Loucy (cell line): Measurements from ENCODE around the gene RWDD1.

Experiments
- H2AFZ ChIP-seq: fragments of 200-600 bp; sonication (generic); 2 replicates; pipeline ENCODE4 v1.6.0; 2016; ENCODE audit warnings: antibody characterized with exemption, mild to moderate bottlenecking, low read length, moderate library complexity
- H3F3A ChIP-seq: fragments of 200-600 bp; 2 replicates; pipeline ENCODE4 v1.6.0; 2016; ENCODE audit warnings: antibody characterized with exemption, low read depth, mild to moderate bottlenecking
- H3K27me3 ChIP-seq: fragments of 200-600 bp; sonication (generic); 2 replicates; pipeline ENCODE4 v1.6.1; 2014; ENCODE audit warnings: low read length, mild to moderate bottlenecking; ENCODE audit not compliant: insufficient read depth, poor library complexity, severe bottlenecking
- H3K36me3 ChIP-seq: fragments of 200-600 bp; sonication (generic); 2 replicates; pipeline ENCODE4 v1.6.1; 2016; ENCODE audit warnings: low read length; ENCODE audit not compliant: insufficient read depth
- H3K4me1 ChIP-seq: fragments of 200-600 bp; sonication (generic); 2 replicates; pipeline ENCODE4 v1.5.1; 2014; ENCODE audit warnings: low read length, mild to moderate bottlenecking; ENCODE audit not compliant: insufficient read depth, poor library complexity, severe bottlenecking
- H3K4me2 ChIP-seq: fragments of 200-600 bp; sonication (generic); 2 replicates; pipeline ENCODE4 v1.6.0; 2014; ENCODE audit warnings: antibody characterized with exemption, low read length, low read depth, mild to moderate bottlenecking; ENCODE audit not compliant: poor library complexity, severe bottlenecking
- H3K4me3 ChIP-seq: fragments of 200-600 bp; sonication (generic); 2 replicates; pipeline ENCODE4 v1.5.1; 2014; ENCODE audit warnings: low read length, mild to moderate bottlenecking, mixed read lengths; ENCODE audit not compliant: poor library complexity, severe bottlenecking
- H3K79me2 ChIP-seq: fragments of 200-600 bp; sonication (generic); 2 replicates; pipeline ENCODE4 v1.6.1; 2014; ENCODE audit warnings: low read length; ENCODE audit not compliant: insufficient read depth
- H3K9ac ChIP-seq: fragments of 200-600 bp; sonication (generic); 2 replicates; pipeline ENCODE4 v1.6.0; 2014; ENCODE audit warnings: mild to moderate bottlenecking, low read depth, low read length, moderate library complexity; ENCODE audit not compliant: poor library complexity, severe bottlenecking
- H3K9me2 ChIP-seq: fragments of 200-600 bp; sonication (generic); replicated peaks from 2 replicates; pipeline ENCODE4 v1.6.1; 2016; ENCODE audit warnings: low read depth, low read length, mixed read lengths
- H3K9me3 ChIP-seq: fragments of 200-600 bp; sonication (generic); 2 replicates; pipeline ENCODE4 v1.6.1; 2014; ENCODE audit warnings: mild to moderate bottlenecking, antibody characterized with exemption, low read length, low read depth; ENCODE audit not compliant: insufficient read depth
- H4K20me1 ChIP-seq: fragments of 200-600 bp; sonication (generic); 2 replicates; pipeline ENCODE4 v1.6.0; 2014; ENCODE audit warnings: antibody characterized with exemption, low read length, mild to moderate bottlenecking; ENCODE audit not compliant: insufficient read depth, poor library complexity, severe bottlenecking
- CTCF ChIP-seq: fragments of 200-600 bp; sonication (generic); conservative IDR thresholded peaks from 2 replicates; pipeline ENCODE4 v1.5.1; 2014; ENCODE audit warnings: mild to moderate bottlenecking, antibody characterized with exemption, low read length
- EZH2phosphoT487 ChIP-seq: fragments of 200-600 bp; IDR thresholded peaks from 2 replicates; pipeline ENCODE4 v1.6.1; 2018; ENCODE audit warnings: antibody characterized with exemption, mild to moderate bottlenecking, moderate library complexity, borderline replicate concordance

Gene RWDD1

DNA sequence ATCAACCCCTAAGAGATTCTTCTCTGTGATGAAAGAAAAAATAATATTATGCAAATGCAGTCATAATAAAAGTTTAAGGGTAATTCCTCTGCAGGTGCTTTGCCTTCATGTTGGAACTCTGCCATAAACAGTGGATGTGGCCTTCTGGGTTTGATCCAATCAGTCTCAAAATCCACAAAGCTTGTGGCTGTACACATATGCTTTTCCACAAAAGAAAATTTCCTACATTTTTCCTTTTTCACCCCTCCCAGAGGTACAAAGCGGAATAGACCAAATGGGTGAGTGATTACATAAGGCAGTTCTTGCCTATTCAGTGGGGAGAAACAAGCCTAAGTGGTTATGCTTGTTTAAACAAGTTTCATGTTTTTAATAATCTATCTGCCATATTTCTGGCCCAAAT, 43.2 kb upstream of the RWDD1 start:
- Histone ChIP-seq H3K79me2 (no peaks in the 10 kb centered on the region), H3K4me3 (no peak overlapping the region), H3K9me3 (no peaks in the 10 kb centered on the region), H3K27me3 (no peaks in the 10 kb centered on the region), H3K9me2 (no peaks in the 10 kb centered on the region), H3K4me2 (no peak overlapping the region), H2AFZ (no peak overlapping the region), H4K20me1 (no peaks in the 10 kb centered on the region), H3K4me1 (peaks cover 4% of the 10 kb centered on the region), H3F3A (no peaks in the 10 kb centered on the region), H3K36me3 (no peaks in the 10 kb centered on the region), H3K9ac (no peak overlapping the region)
- TF ChIP-seq CTCF (no peak), EZH2phosphoT487 (no peak)

- Histone ChIP-seq H4K20me1 (no peaks in the 10 kb centered on the region), H3K4me1 (peaks cover 4% of the 10 kb centered on the region), H2AFZ (0 out of 2 replicates have a peak overlapping the region, but pooled peaks have one; percentile 40), H3K79me2 (no peaks in the 10 kb centered on the region), H3K27me3 (no peaks in the 10 kb centered on the region), H3K4me3 (no peak overlapping the region), H3K9me3 (no peaks in the 10 kb centered on the region), H3K36me3 (no peaks in the 10 kb centered on the region), H3F3A (no peaks in the 10 kb centered on the region), H3K9ac (no peak overlapping the region), H3K9me2 (no peaks in the 10 kb centered on the region), H3K4me2 (no peak overlapping the region)
- TF ChIP-seq EZH2phosphoT487 (no peak), CTCF (no peak)
Measured at GRCh38 chr6:116528780-116529179, 42.5 kb upstream of the RWDD1 start.

DNA sequence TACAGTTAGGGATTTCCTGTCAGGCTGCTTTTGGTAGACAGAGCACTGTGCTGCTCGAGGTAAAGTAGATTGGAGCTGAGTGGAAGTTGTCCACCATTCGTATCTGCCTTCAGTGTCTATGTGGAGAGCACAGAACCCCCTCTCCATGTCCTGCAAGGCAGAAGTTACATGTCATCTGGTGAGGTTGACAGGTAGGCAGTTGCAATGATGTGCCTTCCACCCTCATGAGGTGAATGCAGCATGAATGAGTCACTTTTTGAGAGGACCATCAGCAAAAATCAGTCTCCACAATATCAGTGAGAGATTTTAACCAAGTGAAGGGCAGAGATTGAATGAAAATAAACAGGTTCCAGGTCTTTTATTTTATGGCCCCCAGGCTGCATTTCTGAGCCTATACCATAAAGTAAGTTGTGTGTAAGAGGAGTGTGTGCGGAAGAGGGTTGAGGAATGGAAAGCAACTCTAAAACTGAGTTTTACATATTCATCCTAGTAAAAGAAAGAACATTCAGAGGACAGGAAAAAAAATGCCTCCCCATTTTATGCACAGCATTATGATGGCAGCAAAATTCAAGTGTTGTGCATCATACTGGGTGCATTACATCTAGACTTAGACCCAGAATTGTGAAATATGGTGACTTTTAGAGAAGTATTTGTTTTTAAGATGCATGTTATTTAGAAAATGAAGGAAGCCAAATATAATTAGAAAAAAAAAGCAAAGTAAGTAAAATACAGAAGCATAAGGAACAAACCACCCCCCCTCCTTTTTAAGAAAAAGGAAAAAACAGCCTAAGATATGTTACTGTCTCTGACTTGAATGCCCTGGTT, 41.6 kb upstream of the RWDD1 start:
- no peak overlapping the region for H3K9ac ChIP-seq

More for the DNA sequence above, 41.6 kb upstream of the RWDD1 start:
- H3F3A ChIP-seq, result no peaks in the 10 kb centered on the region
- no peaks in the 10 kb centered on the region for H3K36me3 ChIP-seq
- H3K4me3 ChIP-seq, result no peak overlapping the region
- H3K27me3 ChIP-seq, result no peaks in the 10 kb centered on the region
- no peak overlapping the region for H3K4me2 ChIP-seq
- no peaks in the 10 kb centered on the region for H3K9me3 ChIP-seq
- peaks cover 4% of the 10 kb centered on the region for H3K4me1 ChIP-seq
- no peaks in the 10 kb centered on the region for H3K9me2 ChIP-seq
- peak overlapping the region; percentile 40; the same call in 1 of the 2 replicates for H2AFZ ChIP-seq
- TF ChIP-seq CTCF, result no peak
- TF ChIP-seq EZH2phosphoT487, result no peak
- H4K20me1 ChIP-seq, result no peaks in the 10 kb centered on the region
- H3K79me2 ChIP-seq, result no peaks in the 10 kb centered on the region
